ENCODE data around the gene DOCK7.
A peak's percentile ranks its signal among the peaks of the same experiment; 100 is the strongest.

DOCK7 gene

GRCh38 chr1:62439652-62440371 is 248.4 kb downstream of the DOCK7 start:
- peak; percentile 16 for DNase-seq

GRCh38 chr1:62438163-62438562 is 250.0 kb downstream of the DOCK7 start:
- DNase-seq, result no peak

GRCh38 chr1:62437273-62437940 is 250.8 kb downstream of the DOCK7 start:
- peak; percentile 47 for DNase-seq

GRCh38 chr1:62436466-62437272 is 251.5 kb downstream of the DOCK7 start, which contains the start of gene USP1:
TSS of gene USP1 (plus strand) at chr1:62437049. CDS start at chr1:62439868, 2,819 bp downstream.
- DNase-seq, result no peak

- DNase-seq, result peak; percentile 99
Observed at GRCh38 chr1:62436039-62436465, 252.1 kb downstream of the DOCK7 start.

GRCh38 chr1:62435231-62436038 is 252.8 kb downstream of the DOCK7 start:
- no peak for DNase-seq

GRCh38 chr1:62434618-62435001 is 253.6 kb downstream of the DOCK7 start:
- no peak for DNase-seq

GRCh38 chr1:62433861-62434617 is 254.1 kb downstream of the DOCK7 start:
- DNase-seq, result no peak

GRCh38 chr1:62429581-62429980 is 258.6 kb downstream of the DOCK7 start:
- no peak for DNase-seq

- DNase-seq, result no peak
Observed at GRCh38 chr1:62428351-62428750, 259.8 kb downstream of the DOCK7 start.

GRCh38 chr1:62426794-62427193 is 261.4 kb downstream of the DOCK7 start:
- DNase-seq, result no peak

- no peak for DNase-seq
Observed at GRCh38 chr1:62426237-62426636, 261.9 kb downstream of the DOCK7 start.

GRCh38 chr1:62425041-62425440 is 263.1 kb downstream of the DOCK7 start:
- no peak for DNase-seq

GRCh38 chr1:62424411-62424810 is 263.8 kb downstream of the DOCK7 start:
- no peak for DNase-seq

GRCh38 chr1:62423580-62424242 is 264.5 kb downstream of the DOCK7 start:
- DNase-seq, result no peak

GRCh38 chr1:62420214-62420613 is 268.0 kb downstream of the DOCK7 start:
- DNase-seq, result no peak

GRCh38 chr1:62417351-62417999 is 270.7 kb downstream of the DOCK7 start:
- DNase-seq, result no peak

GRCh38 chr1:62415687-62416086 is 272.5 kb downstream of the DOCK7 start:
- no peak for DNase-seq

- DNase-seq, result peak; percentile 56
Observed at GRCh38 chr1:62407398-62408009, 280.7 kb downstream of the DOCK7 start.

GRCh38 chr1:62406576-62406975 is 281.6 kb downstream of the DOCK7 start:
- no peak for DNase-seq

Measured in CD4-positive, alpha-beta T cell treated with Interleukin-12 subunit alpha and Interleukin-12 subunit beta, for 1 hour (primary cell).